Effector CD8-positive, alpha-beta T cell (primary cell): ENCODE data around the gene HOXA13.

Experiments
- DNase-seq: peaks from one replicate; lab custom pipeline; 2025; lab: John Stamatoyannopoulos, UW

Gene HOXA13

GRCh38 chr7:27192546-27193334 lies 7.2 kb downstream of the HOXA13 start:
- DNase-seq, result no peak

- DNase-seq, result no peak
These were observed 7.9 kb downstream of the HOXA13 start for GRCh38 chr7:27191833-27192545.

DNA sequence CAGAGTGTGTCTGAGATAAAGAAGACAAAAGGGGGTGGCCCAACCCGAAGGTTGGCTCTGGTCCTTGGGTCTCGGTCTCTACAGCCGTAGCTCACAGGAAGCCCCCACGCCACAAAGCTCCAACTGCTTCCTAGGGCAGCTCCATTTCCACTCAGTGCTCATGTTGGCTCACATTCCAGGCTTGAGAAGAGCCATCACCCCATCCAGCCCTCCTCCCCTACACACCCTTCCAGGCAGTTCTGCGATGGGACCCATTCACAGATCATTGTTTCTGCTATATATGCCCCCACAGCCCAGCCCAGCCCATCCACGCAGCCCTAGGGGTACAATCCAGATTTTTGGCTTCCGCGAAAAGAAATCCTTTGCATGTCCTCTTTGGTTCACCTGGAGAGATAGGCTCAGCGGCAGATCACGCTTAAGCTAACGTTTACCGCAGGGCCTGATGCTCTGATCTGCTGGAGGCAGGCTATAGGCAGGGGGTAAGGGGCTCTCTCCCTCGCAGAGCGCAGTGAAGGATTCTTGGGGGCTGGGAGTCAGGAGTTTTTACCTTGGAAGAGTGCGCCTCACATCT lies 8.6 kb downstream of the HOXA13 start:
- DNase-seq, result no peak

DNA sequence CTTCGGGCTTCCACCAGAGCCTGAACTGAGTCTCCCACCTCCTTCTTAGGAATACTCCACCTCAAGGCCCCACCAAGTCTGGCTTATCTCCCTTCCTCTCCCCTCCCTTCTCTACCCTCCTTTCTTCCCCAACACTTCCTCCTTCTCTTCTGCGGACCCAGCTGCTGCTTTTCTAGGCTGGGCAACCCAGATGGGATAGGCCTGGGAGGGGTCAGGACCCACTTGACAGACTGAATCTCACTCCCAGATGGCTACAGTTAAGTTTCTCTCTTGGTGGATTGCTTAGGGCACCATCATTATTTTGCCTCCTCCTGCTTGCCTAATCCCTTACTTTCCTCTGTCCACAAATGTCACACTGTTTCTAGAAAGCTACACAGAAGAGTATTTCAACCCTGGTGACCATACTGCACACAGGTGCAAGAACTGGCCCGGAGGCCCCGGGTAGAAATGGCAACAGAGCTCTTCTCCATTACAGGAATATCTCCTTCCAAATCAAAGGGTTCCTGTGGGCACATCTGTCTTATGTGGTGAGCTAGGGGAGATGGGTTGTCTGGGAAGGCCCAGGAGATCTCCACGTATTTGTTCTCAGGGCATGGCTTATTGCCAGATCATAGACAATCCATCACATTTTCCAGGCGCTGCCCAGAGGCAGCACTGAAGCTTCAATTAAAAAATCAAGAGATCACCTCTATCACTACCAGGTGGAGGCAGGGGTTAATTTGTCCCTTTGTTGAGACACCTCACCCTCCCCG lies 9.7 kb downstream of the HOXA13 start:
- DNase-seq, result no peak

GRCh38 chr7:27189295-27189996 lies 10.4 kb downstream of the HOXA13 start:
- DNase-seq, result no peak

- no peak for DNase-seq
These were observed 11.3 kb downstream of the HOXA13 start for GRCh38 chr7:27188386-27189294.

DNA sequence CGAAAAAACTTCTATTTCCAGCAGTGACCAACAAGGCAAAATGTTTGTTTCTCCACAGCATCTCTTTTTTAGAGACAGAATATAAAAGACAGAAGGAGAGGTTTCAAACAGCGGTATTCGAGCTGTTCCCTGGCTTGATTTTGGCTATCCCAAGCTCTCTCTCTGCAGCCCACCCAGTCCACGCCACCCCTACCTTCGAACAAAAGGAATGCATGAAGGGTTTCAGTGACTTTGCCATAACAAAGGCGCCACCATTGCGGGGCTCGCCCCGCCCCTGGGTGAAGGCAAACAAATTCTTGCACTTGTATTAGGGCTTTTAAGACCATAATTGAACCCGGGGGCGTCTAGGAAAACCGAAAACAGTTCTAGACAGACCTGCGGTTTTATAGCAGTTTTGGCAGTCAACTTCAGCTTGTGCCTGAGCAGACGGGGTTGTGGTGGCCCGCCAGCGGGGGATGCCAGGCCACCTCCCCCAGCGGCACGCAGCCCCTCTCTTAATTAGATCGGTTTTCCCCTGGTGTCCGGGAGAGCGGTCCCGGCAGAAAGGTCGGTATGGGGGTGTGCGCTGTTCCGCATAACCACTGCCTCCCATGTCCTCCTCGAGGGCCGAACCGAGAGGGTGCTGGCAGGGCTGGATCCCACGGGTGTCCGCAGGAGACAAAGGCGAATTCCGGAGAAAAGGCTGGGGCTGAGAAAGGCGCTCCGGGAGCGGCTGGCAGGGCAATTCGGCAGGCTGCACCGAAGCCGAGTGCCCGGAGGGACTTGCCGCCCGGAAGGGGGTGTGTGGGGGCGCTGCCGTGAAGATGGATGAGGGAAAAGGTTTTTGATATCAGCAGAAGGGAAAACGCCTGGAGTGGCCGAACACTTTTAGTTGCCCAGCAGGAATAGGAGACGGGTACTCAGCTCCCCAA lies 12.2 kb downstream of the HOXA13 start:
- no peak for DNase-seq

- DNase-seq, result no peak
These were observed 13.0 kb downstream of the HOXA13 start for GRCh38 chr7:27186668-27187474.

- no peak for DNase-seq
These were observed 13.8 kb downstream of the HOXA13 start for GRCh38 chr7:27185854-27186667.

- no peak for DNase-seq
These were observed 14.7 kb downstream of the HOXA13 start, which contains the start of gene HOXA11 for GRCh38 chr7:27185013-27185853. TSS of gene HOXA11 (minus strand) at chr7:27185232. CDS start at chr7:27185144, 88 bp downstream.

DNA sequence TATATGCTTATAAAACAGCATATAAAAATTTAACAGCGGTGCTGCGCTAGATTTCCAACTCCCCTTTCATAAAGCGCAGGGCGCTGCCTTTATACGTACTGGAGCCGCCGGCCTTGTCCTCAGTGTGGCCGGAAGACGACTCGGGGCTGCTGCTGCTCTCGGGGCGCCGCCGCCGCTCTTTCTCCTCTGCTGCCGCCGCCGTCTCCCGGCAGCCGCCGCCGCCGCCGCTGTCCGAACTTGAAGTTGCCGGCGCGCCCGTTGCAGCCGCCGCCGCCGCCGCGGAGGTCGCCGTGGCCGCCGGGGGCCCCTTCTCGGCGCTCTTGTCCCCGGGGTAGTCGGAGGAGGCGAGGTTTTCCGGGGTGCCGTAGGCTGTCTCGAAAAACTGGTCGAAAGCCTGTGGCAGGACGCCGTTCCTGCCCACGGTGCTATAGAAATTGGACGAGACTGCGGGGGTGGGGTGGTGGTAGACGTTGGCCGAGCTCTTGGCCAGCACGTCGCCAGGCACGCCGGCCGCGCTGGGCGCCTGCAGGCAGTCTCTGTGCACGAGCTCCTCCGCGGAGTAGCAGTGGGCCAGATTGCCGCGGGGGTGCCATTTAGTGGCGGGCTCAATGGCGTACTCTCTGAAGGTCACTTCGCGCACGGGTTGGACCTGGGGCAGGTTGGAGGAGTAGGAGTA lies 15.4 kb downstream of the HOXA13 start:
- DNase-seq, result no peak

DNA sequence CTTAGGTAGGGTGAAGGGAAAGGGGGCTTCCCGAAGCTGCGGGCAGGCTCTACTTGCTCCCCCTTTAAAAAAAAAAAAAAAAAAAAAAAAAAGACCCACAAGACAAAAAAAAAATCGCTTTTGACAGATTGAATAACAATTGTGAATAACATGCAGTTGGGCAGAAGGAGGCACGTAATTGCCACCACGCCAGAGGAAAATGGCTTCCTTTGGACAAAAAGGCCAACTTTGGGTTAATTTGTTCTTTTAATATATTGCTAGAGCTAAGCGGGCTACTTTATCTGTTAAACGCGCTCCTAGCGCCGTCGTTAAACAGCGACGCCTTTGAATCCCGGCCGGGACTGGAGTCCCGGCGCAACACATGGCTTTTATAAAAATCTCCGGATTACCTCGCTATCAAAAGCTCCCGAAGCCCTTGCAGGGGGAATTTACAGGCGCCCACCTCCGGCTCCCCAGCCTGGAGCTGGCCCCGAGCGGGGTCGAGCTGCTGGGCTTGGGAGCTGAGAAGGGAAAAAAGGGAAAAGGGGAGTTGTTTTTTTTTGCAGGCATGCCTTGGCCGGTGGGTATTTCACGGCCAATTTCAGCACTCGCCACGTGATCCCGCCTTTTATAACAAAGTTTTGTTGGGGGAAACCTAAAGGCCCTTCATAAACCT lies 16.1 kb downstream of the HOXA13 start:
- DNase-seq, result no peak

DNA sequence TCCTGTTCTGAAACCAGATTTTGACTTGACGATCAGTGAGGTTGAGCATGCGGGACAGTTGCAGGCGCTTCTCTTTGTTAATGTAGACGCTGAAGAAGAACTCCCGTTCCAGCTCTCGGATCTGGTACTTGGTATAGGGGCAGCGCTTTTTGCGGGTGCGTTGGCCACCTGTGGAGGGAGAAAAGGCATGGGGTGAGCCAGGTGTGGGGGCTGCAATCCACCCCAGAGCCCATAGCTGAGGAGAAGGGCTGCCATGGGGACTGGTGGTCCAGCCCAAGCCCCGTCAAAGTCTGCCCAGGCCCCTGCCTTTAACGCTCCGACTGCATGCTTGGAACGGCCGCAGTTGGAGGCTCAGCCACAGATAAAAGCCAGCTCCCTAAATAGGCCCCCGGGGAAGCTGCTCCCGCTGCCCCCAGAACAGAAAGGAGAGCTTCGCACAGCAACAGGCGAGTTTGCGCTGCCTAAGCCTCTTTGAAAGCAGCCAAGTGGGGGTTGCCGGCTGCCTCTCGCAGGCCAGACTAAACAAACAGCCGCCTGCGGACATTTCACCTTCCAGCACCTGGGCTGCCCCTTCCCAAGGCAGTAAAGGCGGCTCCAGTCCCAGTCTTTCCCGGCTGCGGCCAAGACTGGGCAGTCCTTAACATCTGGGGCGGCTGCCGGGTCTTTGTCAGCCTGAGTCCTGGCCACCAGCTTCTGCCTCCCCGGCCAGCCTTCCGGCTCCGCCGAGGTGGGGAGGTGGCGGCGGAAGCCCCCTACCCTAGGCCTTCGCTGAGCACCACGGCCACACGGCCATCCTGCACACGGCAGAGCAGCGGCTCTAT lies 16.8 kb downstream of the HOXA13 start:
- DNase-seq, result no peak

DNA sequence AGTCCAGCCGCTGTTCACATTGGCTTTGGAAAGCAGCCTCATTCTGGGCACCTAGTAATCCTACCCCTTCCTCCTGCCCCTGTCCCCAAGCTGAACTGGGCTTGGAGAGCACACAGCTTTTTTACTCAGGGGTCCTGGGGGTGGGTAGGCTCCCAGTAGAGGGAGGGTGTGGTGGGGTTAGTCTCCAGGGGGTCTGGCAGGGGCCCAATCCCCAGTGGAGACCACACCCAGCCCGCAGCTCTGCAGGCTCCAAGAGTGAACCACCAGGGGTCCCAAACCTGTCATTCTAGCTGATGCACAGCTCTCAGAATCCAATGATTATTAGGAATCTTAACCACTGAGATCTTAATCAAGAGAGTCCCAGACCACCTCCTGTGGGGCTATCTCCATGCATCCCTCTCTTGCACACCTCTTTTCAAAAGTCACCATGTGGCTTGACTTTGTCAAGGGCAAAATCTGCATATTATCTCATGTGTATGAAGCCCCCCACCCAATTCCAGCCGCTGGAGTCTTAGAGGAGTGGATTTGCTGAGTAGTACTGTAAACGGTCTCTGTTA lies 17.5 kb downstream of the HOXA13 start:
- DNase-seq, result no peak
